Activated T-cell treated with anti-CD3 and anti-CD28 coated beads for 48 hours (primary cell): ENCODE measurements around the gene ST8SIA6.

Experiments
- DNase-seq: peaks from one replicate; pipeline ENCODE4 v3.0.0-alpha.2; 2020; ENCODE audit warnings: low read depth

ST8SIA6 gene

GRCh38 chr10:17385066-17385465 lies 69.3 kb downstream of the ST8SIA6 start:
- no peak for DNase-seq

GRCh38 chr10:17383801-17384555 lies 70.4 kb downstream of the ST8SIA6 start:
- DNase-seq, result no peak

- DNase-seq, result no peak
These were observed 72.8 kb downstream of the ST8SIA6 start for GRCh38 chr10:17381502-17382142.

- no peak for DNase-seq
These were observed 73.5 kb downstream of the ST8SIA6 start for GRCh38 chr10:17380888-17381287.

- DNase-seq, result no peak
These were observed 74.4 kb downstream of the ST8SIA6 start for GRCh38 chr10:17380016-17380415.

- no peak for DNase-seq
These were observed 75.2 kb downstream of the ST8SIA6 start for GRCh38 chr10:17379151-17379690.

- DNase-seq, result peak; percentile 36
These were observed 78.3 kb downstream of the ST8SIA6 start for GRCh38 chr10:17375936-17376584.

- DNase-seq, result no peak
These were observed 85.6 kb downstream of the ST8SIA6 start for GRCh38 chr10:17368708-17369272.

GRCh38 chr10:17366705-17367104 lies 87.7 kb downstream of the ST8SIA6 start:
- no peak for DNase-seq

- DNase-seq, result no peak
These were observed 89.0 kb downstream of the ST8SIA6 start for GRCh38 chr10:17365402-17365801.

GRCh38 chr10:17358461-17358860 lies 95.9 kb downstream of the ST8SIA6 start:
- no peak for DNase-seq

- no peak for DNase-seq
These were observed 96.6 kb downstream of the ST8SIA6 start for GRCh38 chr10:17357781-17358180.

GRCh38 chr10:17356820-17357219 lies 97.6 kb downstream of the ST8SIA6 start:
- no peak for DNase-seq

- DNase-seq, result no peak
These were observed 99.6 kb downstream of the ST8SIA6 start for GRCh38 chr10:17354781-17355180.

GRCh38 chr10:17353568-17354300 lies 100.7 kb downstream of the ST8SIA6 start:
- no peak for DNase-seq

GRCh38 chr10:17352583-17352982 lies 101.8 kb downstream of the ST8SIA6 start:
- DNase-seq, result no peak

- DNase-seq, result no peak
These were observed 102.9 kb downstream of the ST8SIA6 start for GRCh38 chr10:17351506-17351905.

GRCh38 chr10:17349717-17350116 lies 104.7 kb downstream of the ST8SIA6 start:
- no peak for DNase-seq

GRCh38 chr10:17348501-17349349 lies 105.7 kb downstream of the ST8SIA6 start:
- DNase-seq, result no peak

GRCh38 chr10:17348011-17348500 lies 106.3 kb downstream of the ST8SIA6 start:
- no peak for DNase-seq

- no peak for DNase-seq
These were observed 110.2 kb downstream of the ST8SIA6 start for GRCh38 chr10:17344206-17344605.
